ENCODE measurements around the gene NEK2. TPM values are rescaled to one million over a fixed set of nuclear protein-coding genes. Genes with fewer than 3 reads are reported as not detected.

Gene NEK2
- total and polyA plus RNA-seq, 10 donors, result 0.38 to 5.5 (median 2.0) TPM

GRCh38 chr1:211632117-211632807 lies 43.2 kb downstream of the NEK2 start:
- intact Hi-C loops (cut with DNase I; ENCODE audit: low total_unique reads), result no loop called here
- Histone ChIP-seq H3K4me1 (peaks cover 0 to 41% (median 20%) of the 10 kb centered on the region in 6 donors), H3K9me3 (no peaks in the 10 kb centered on the region), H3K36me3 (no peaks in the 10 kb centered on the region), H3K27me3 (replicated peaks in 1 of 7) (peaks cover 0 to 9% (median 0%) of the 10 kb centered on the region in 7 donors), H3K27ac (peak overlapping the region; percentile 21 to 87 (median 78)), H3K4me3 (no peak overlapping the region)
- peak; percentile 79 for DNase-seq
- 45 to 60% (median 47%) methylated on average over 12 to 16 of the region's 16 CpGs for WGBS, 5 donors
- TF ChIP-seq POLR2A (IDR thresholded peaks at IDR 0.05) (no peak), POLR2AphosphoS5 (IDR thresholded peaks at IDR 0.05) (peak in 2 of 3 donors; percentile 70 to 75)

- intact Hi-C loops (cut with DNase I; ENCODE audit: low total_unique reads), result no loop called here
- DNase-seq, result peak; percentile 18
- Histone ChIP-seq H3K27ac (peak overlapping the region; percentile 10 to 87 (median 78)), H3K27me3 (replicated peaks in 1 of 7) (peaks cover 0 to 9% (median 0%) of the 10 kb centered on the region in 7 donors), H3K9me3 (no peaks in the 10 kb centered on the region), H3K4me1 (peaks cover 0 to 41% (median 19%) of the 10 kb centered on the region in 6 donors), H3K4me3 (no peak overlapping the region), H3K36me3 (no peaks in the 10 kb centered on the region)
- 81 to 95% (median 85%) methylated on average over 6 of the region's 6 CpGs for WGBS, 5 donors
- TF ChIP-seq CTCF (IDR thresholded peaks at IDR 0.05 in 8 of 11, conservative IDR thresholded peaks at IDR 0.05 in 3 of 11) (no peak), POLR2A (IDR thresholded peaks at IDR 0.05) (no peak), POLR2AphosphoS5 (IDR thresholded peaks at IDR 0.05) (no peak)
These were observed 44.3 kb downstream of the NEK2 start for GRCh38 chr1:211631168-211631567.

- peaks cover 0 to 41% (median 19%) of the 10 kb centered on the region in 6 donors for H3K4me1 ChIP-seq
- WGBS, 5 donors, result 38 to 65% (median 52%) methylated on average over 5 to 17 of the region's 17 CpGs
- peak; percentile 83 for DNase-seq
- peak overlapping the region in 1 of 8 donors; percentile 35 for H3K4me3 ChIP-seq
- no peaks in the 10 kb centered on the region for H3K36me3 ChIP-seq
- TF ChIP-seq CTCF (IDR thresholded peaks at IDR 0.05 in 8 of 11, conservative IDR thresholded peaks at IDR 0.05 in 3 of 11), result peak in 7 of 11 experiments; percentile 8 to 44 (median 28)
- no peak for TF ChIP-seq POLR2A (IDR thresholded peaks at IDR 0.05)
- TF ChIP-seq POLR2AphosphoS5 (IDR thresholded peaks at IDR 0.05), result peak; percentile 40 to 67 (median 41)
- peaks cover 0 to 9% (median 0%) of the 10 kb centered on the region in 7 donors for H3K27me3 ChIP-seq (replicated peaks in 1 of 7)
- intact Hi-C loops (cut with DNase I; ENCODE audit: low total_unique reads), result no loop called here
- peak overlapping the region; percentile 10 to 87 (median 78) for H3K27ac ChIP-seq
- no peaks in the 10 kb centered on the region for H3K9me3 ChIP-seq
These were observed 45.0 kb downstream of the NEK2 start for GRCh38 chr1:211630236-211631081.

GRCh38 chr1:211628417-211628816 lies 47.0 kb downstream of the NEK2 start:
- no peak for DNase-seq
- 62 to 77% (median 69%) methylated on average over 4 of the region's 4 CpGs for WGBS, 5 donors

More at GRCh38 chr1:211628417-211628816, 47.0 kb downstream of the NEK2 start:
- Histone ChIP-seq H3K27me3 (replicated peaks in 1 of 7) (peaks cover 0 to 9% (median 0%) of the 10 kb centered on the region in 7 donors), H3K9me3 (no peaks in the 10 kb centered on the region), H3K36me3 (no peaks in the 10 kb centered on the region), H3K27ac (no peak overlapping the region), H3K4me3 (no peak overlapping the region), H3K4me1 (peaks cover 0 to 49% (median 19%) of the 10 kb centered on the region in 6 donors)
- intact Hi-C loops (cut with DNase I; ENCODE audit: low total_unique reads), result no loop called here
- TF ChIP-seq CTCF (IDR thresholded peaks at IDR 0.05 in 8 of 11, conservative IDR thresholded peaks at IDR 0.05 in 3 of 11) (no peak), POLR2A (IDR thresholded peaks at IDR 0.05) (no peak), POLR2AphosphoS5 (IDR thresholded peaks at IDR 0.05) (no peak)

All from spleen (tissue), 11 donors.